Liver (tissue), 3 donors: ENCODE results near the gene PITPNM3.

Source experiments
- ATF3 ChIP-seq: IDR thresholded peaks from 2 replicates; pipeline ENCODE4 v1.6.1; 2016; ENCODE audit warnings: antibody characterized with exemption
- GABPA ChIP-seq, 2 donors: IDR thresholded peaks in 1 of 2; conservative IDR thresholded peaks in 1 of 2; 2 replicates each; pipeline ENCODE4 v1.6.1; 2016; ENCODE audit warnings: antibody characterized with exemption in 2 of 2, mild to moderate bottlenecking in 1 of 2, moderate library complexity in 1 of 2
- JUND ChIP-seq, 2 donors: IDR thresholded peaks; 2 replicates each; pipeline ENCODE4 v1.6.1; 2016; ENCODE audit warnings: antibody characterized with exemption in 2 of 2
- MAX ChIP-seq: IDR thresholded peaks from 2 replicates; pipeline ENCODE4 v1.6.1; 2016; ENCODE audit warnings: antibody characterized with exemption
- NR2F2 ChIP-seq: IDR thresholded peaks from 2 replicates; pipeline ENCODE4 v1.6.1; 2016; ENCODE audit warnings: antibody characterized with exemption
- RAD21 ChIP-seq, 2 donors: IDR thresholded peaks; 2 replicates each; pipeline ENCODE4 v1.6.1; 2016; ENCODE audit warnings: antibody characterized with exemption in 2 of 2, mild to moderate bottlenecking in 2 of 2
- RXRA ChIP-seq, 2 donors: IDR thresholded peaks; 2 replicates each; pipeline ENCODE4 v1.6.1; 2017 to 2018; ENCODE audit warnings: antibody characterized with exemption in 2 of 2, mild to moderate bottlenecking in 1 of 2
- SP1 ChIP-seq: IDR thresholded peaks from 2 replicates; pipeline ENCODE4 v1.6.1; 2018; ENCODE audit warnings: antibody characterized with exemption, mild to moderate bottlenecking
- TAF1 ChIP-seq: conservative IDR thresholded peaks from 2 replicates; pipeline ENCODE4 v1.6.1; 2016; ENCODE audit warnings: antibody characterized with exemption, mild to moderate bottlenecking
- YY1 ChIP-seq: IDR thresholded peaks from 2 replicates; pipeline ENCODE4 v1.6.1; 2016; ENCODE audit warnings: antibody characterized with exemption, mild to moderate bottlenecking
- TF ChIP-seq, protein P1 (sequence below): fragments of 150-350 bp; IDR thresholded peaks from 2 replicates; pipeline ENCODE4 v1.5.1; 2017; ENCODE audit warnings: improper control_type of control experiment, low read depth, low read length; ENCODE audit not compliant: missing input control
- TF ChIP-seq, protein P2 (sequence below): IDR thresholded peaks from 2 replicates; pipeline ENCODE4 v1.6.1; 2016; ENCODE audit warnings: antibody characterized with exemption, mild to moderate bottlenecking
- TF ChIP-seq, protein P3 (sequence below): IDR thresholded peaks from 2 replicates; pipeline ENCODE4 v1.6.1; 2016; ENCODE audit warnings: antibody characterized with exemption
- donor health status: healthy.
- donor health status: healthy.

GRCh38 chr17:6491071-6491700 lies 65.2 kb downstream of the PITPNM3 start:
- TF ChIP-seq, protein P1, sequence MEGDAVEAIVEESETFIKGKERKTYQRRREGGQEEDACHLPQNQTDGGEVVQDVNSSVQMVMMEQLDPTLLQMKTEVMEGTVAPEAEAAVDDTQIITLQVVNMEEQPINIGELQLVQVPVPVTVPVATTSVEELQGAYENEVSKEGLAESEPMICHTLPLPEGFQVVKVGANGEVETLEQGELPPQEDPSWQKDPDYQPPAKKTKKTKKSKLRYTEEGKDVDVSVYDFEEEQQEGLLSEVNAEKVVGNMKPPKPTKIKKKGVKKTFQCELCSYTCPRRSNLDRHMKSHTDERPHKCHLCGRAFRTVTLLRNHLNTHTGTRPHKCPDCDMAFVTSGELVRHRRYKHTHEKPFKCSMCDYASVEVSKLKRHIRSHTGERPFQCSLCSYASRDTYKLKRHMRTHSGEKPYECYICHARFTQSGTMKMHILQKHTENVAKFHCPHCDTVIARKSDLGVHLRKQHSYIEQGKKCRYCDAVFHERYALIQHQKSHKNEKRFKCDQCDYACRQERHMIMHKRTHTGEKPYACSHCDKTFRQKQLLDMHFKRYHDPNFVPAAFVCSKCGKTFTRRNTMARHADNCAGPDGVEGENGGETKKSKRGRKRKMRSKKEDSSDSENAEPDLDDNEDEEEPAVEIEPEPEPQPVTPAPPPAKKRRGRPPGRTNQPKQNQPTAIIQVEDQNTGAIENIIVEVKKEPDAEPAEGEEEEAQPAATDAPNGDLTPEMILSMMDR, result no peak
- TF ChIP-seq TAF1, result no peak
- no peak for TF ChIP-seq GABPA (IDR thresholded peaks at IDR 0.05 in 1 of 2, conservative IDR thresholded peaks at IDR 0.05 in 1 of 2)
- TF ChIP-seq RXRA (IDR thresholded peaks at IDR 0.05), result no peak
- TF ChIP-seq JUND (IDR thresholded peaks at IDR 0.05), result no peak
- TF ChIP-seq, protein P2, sequence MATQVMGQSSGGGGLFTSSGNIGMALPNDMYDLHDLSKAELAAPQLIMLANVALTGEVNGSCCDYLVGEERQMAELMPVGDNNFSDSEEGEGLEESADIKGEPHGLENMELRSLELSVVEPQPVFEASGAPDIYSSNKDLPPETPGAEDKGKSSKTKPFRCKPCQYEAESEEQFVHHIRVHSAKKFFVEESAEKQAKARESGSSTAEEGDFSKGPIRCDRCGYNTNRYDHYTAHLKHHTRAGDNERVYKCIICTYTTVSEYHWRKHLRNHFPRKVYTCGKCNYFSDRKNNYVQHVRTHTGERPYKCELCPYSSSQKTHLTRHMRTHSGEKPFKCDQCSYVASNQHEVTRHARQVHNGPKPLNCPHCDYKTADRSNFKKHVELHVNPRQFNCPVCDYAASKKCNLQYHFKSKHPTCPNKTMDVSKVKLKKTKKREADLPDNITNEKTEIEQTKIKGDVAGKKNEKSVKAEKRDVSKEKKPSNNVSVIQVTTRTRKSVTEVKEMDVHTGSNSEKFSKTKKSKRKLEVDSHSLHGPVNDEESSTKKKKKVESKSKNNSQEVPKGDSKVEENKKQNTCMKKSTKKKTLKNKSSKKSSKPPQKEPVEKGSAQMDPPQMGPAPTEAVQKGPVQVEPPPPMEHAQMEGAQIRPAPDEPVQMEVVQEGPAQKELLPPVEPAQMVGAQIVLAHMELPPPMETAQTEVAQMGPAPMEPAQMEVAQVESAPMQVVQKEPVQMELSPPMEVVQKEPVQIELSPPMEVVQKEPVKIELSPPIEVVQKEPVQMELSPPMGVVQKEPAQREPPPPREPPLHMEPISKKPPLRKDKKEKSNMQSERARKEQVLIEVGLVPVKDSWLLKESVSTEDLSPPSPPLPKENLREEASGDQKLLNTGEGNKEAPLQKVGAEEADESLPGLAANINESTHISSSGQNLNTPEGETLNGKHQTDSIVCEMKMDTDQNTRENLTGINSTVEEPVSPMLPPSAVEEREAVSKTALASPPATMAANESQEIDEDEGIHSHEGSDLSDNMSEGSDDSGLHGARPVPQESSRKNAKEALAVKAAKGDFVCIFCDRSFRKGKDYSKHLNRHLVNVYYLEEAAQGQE, result no peak
- TF ChIP-seq, protein P3, sequence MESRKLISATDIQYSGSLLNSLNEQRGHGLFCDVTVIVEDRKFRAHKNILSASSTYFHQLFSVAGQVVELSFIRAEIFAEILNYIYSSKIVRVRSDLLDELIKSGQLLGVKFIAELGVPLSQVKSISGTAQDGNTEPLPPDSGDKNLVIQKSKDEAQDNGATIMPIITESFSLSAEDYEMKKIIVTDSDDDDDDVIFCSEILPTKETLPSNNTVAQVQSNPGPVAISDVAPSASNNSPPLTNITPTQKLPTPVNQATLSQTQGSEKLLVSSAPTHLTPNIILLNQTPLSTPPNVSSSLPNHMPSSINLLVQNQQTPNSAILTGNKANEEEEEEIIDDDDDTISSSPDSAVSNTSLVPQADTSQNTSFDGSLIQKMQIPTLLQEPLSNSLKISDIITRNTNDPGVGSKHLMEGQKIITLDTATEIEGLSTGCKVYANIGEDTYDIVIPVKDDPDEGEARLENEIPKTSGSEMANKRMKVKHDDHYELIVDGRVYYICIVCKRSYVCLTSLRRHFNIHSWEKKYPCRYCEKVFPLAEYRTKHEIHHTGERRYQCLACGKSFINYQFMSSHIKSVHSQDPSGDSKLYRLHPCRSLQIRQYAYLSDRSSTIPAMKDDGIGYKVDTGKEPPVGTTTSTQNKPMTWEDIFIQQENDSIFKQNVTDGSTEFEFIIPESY, result no peak
- TF ChIP-seq ATF3, result no peak
- TF ChIP-seq SP1, result no peak
- no peak for TF ChIP-seq NR2F2
- no peak for TF ChIP-seq MAX
- TF ChIP-seq RAD21 (IDR thresholded peaks at IDR 0.05), result no peak
- no peak for TF ChIP-seq YY1
